ENCODE measurements around the gene FMO2.
A peak's percentile ranks its signal among the peaks of the same experiment; 100 is the strongest.
"Not testable (repeated sequence)": the region's sequence is repeated elsewhere in the genome, so short reads cannot be mapped to it uniquely, and the experiment has no call there.

The FMO2 gene

DNA sequence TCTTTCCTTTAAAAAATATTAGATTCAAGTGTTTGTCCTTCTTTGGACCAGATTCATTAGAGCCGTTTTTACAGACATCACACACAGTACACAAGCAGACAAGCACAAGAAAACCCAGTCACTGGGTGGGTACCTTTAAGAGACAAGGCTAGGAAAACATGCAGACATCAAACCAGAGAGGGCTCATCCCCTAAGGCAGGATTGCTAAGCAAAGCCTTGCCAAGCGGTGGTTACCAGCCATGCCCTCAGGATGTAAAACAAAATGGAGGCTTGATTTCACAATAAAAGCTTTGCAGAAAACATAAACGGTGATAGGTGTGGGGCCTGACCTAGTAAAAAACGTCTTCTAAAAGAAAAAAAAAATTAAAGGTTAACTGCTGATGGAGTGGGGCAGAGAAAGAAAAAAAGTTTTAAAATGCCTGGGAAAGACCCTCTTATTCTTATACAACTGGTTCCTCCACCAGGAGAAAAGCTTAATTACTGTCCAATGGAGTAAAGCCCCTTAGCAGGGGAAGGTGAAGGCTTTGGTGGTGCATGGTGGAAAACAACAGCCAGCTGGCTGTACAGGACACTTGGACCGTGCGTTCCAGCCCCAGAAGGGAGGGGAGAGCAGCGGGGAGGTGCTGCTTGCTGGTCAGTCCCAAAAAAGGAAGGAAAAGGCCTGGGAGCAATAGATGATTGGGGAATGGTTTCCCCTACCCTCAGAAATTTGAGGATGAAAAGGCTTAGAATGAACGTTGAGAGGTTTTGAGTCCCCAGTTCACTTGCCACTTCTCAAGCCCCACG, 32.8 kb downstream of the FMO2 start:
- FAIRE-seq (no peak), DNase-seq (ENCODE audit: extremely low spot score, insufficient read length, low read depth) (no peak)

DNA sequence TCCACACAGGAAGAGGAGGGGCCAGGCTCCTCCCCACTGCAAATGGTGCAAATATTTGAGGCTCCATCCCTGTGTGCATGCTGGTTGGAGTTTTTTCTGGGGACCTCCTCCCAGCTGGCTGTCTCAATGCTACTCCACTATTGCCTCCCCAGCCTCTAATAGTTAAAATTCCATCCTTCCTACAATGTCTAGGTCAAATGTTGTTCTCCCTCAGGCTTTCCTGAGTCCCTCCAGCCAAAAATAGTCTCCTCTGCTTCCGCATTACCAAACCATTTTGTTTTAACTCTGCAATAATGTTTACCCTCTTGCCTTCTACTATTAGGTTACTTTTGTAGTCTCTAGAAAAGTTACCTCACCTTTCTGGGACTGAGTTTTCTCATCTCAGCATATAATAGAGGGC, 33.6 kb downstream of the FMO2 start:
- no peak for DNase-seq (ENCODE audit: extremely low spot score, insufficient read length, low read depth)
- no peak for FAIRE-seq

GRCh38 chr1:171219346-171220080, 34.4 kb downstream of the FMO2 start:
- no peak for FAIRE-seq
- DNase-seq (ENCODE audit: extremely low spot score, insufficient read length, low read depth) = no peak

- no peak for FAIRE-seq
- DNase-seq (ENCODE audit: extremely low spot score, insufficient read length, low read depth) = no peak
These were observed 35.0 kb downstream of the FMO2 start for GRCh38 chr1:171220081-171220420.

DNA sequence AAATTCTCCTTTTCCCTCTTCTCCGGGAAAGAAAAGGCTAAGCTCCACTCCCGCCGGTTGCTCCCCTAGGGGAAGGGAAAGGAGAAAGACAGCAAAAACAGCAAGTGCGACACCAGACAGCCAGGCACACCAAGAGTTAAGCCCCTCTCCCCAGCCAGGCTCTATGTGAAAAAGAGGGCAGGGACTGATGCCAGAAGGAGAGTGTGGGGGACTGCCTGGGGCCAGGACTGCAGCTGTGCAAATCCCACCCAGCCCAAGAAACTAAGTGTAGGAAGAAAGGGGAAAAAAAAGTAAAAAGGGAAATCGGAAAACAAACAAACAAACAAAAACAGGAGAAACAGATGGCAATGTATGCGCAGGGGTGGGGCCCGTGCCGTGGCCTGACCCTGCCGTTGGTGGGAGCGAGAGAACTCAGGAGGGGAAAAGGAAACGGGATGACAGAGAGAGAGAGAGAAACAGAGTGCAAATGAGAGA, 35.5 kb downstream of the FMO2 start:
- DNase-seq (ENCODE audit: extremely low spot score, insufficient read length, low read depth) (no peak), FAIRE-seq (no peak)

- FAIRE-seq (no peak), DNase-seq (ENCODE audit: extremely low spot score, insufficient read length, low read depth) (no peak)
These were observed 36.8 kb downstream of the FMO2 start for GRCh38 chr1:171221665-171222591.

- DNase-seq (ENCODE audit: extremely low spot score, insufficient read length, low read depth) = no peak
- no peak for FAIRE-seq
These were observed 37.8 kb downstream of the FMO2 start for GRCh38 chr1:171222936-171223335.

- FAIRE-seq; DNase-seq (ENCODE audit: extremely low spot score, insufficient read length, low read depth): not testable (repeated sequence)
These were observed 39.2 kb downstream of the FMO2 start for GRCh38 chr1:171224257-171224656.

- peak; percentile 38 for DNase-seq (ENCODE audit: extremely low spot score, insufficient read length, low read depth)
- peak; percentile 80 for FAIRE-seq
These were observed 41.8 kb downstream of the FMO2 start for GRCh38 chr1:171226747-171227370.

DNA sequence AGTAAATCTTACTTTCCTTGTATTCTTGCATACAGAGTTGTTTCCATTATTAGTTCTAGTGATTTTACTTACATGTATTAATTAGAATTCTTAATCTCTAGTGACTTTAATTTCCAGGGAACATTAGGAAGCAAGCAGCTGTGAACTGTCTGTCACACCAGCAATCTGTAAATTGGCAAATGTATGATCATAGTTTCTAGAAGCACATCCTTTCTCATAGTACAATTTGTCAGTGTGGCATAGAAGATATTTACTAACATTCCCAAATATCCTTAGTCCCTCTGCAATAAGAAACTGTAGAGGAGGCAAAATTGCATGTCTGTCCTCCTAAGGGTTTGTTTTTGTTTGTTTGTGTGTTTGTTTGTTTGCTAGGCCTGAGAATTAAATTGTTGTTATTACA, 46.2 kb downstream of the FMO2 start:
- DNase-seq (ENCODE audit: extremely low spot score, insufficient read length, low read depth) = no peak
- no peak for FAIRE-seq

GRCh38 chr1:171233183-171233582, 48.1 kb downstream of the FMO2 start:
- FAIRE-seq = no peak
- no peak for DNase-seq (ENCODE audit: extremely low spot score, insufficient read length, low read depth)

- DNase-seq (ENCODE audit: extremely low spot score, insufficient read length, low read depth); FAIRE-seq: not testable (repeated sequence)
These were observed 51.1 kb downstream of the FMO2 start for GRCh38 chr1:171236231-171236630.

GRCh38 chr1:171243878-171244277, 58.8 kb downstream of the FMO2 start:
- FAIRE-seq = no peak
- no peak for DNase-seq (ENCODE audit: extremely low spot score, insufficient read length, low read depth)

- FAIRE-seq = peak; percentile 71
- peak; percentile 8 for DNase-seq (ENCODE audit: extremely low spot score, insufficient read length, low read depth)
These were observed 60.5 kb downstream of the FMO2 start for GRCh38 chr1:171245458-171246064.

DNA sequence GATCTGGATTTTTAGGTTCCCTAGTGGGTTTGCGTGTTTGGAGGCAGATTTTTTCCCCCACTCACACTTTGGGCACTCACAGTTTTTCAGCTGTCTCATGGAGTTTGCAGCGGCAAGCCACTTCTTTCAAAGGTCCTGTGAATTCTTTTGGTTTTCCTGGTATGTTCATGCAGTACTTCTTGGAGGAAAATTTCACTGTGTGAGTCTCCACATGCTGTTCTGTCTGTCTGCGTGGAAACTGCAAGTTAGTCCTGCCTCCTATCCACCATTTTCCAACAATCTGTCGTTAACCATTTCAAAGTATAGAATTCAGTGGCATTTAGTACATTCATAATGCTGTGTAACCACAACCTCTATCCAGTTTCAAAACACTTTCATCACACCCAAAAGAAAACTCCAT, 62.4 kb downstream of the FMO2 start:
- no peak for DNase-seq (ENCODE audit: extremely low spot score, insufficient read length, low read depth)
- FAIRE-seq = no peak

DNA sequence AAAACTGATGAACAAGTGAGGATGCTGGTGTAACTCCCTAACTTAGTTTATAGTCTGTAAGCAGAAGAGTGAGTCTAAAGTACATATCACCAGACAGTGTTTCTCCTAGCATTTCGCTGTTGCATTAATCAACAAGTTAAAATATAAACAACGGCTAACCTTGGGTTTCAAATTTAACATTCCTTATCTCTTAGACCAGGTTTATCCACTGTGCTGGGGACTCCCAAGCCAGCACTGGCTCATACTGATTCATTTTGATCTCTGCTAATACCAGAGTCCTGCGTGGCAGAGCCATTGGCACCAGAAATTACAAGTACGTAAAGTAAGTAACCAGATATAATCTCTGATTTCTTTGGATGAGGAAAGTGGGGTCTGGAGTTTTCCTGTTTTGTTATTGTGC, 63.2 kb downstream of the FMO2 start, which contains the start of gene FMO1:
Gene FMO1, plus strand, starts transcription at position 193 of the 400 bp plus-strand sequence. CDS start 9,594 bp downstream, outside the sequence.
- DNase-seq (ENCODE audit: extremely low spot score, insufficient read length, low read depth) = no peak
- no peak for FAIRE-seq

DNA sequence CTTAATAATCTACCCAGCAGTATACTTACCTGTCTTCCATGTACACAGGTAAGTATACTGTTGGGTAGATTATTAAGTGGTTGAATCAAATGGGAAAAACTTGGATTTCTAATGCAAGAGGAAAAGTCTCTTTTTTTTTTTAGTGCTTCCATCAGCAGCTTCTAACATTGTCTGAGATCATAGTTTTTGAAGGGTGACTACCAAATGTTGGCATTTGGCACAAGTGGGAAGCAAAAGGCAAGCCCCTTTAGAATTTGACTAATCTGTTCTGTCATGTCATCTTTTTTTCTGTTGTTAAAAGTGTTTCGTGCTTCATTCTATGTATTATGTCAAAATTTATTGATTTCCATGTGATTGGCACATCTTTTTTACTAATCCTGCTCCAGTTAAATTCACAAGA, 63.7 kb downstream of the FMO2 start:
- FAIRE-seq (no peak), DNase-seq (ENCODE audit: extremely low spot score, insufficient read length, low read depth) (no peak)

- DNase-seq (ENCODE audit: extremely low spot score, insufficient read length, low read depth) (no peak), FAIRE-seq (no peak)
These were observed 65.2 kb downstream of the FMO2 start for GRCh38 chr1:171250263-171250662.
